Effector CD4-positive, alpha-beta T cell (primary cell): Measurements from ENCODE around the gene SNURF.
"Not testable (repeated sequence)": the region's sequence is repeated elsewhere in the genome, so short reads cannot be mapped to it uniquely, and the experiment has no call there.

Experiments
- DNase-seq: peaks from one replicate; pipeline ENCODE4 v3.0.0-alpha.2; 2020

SNURF gene

DNA sequence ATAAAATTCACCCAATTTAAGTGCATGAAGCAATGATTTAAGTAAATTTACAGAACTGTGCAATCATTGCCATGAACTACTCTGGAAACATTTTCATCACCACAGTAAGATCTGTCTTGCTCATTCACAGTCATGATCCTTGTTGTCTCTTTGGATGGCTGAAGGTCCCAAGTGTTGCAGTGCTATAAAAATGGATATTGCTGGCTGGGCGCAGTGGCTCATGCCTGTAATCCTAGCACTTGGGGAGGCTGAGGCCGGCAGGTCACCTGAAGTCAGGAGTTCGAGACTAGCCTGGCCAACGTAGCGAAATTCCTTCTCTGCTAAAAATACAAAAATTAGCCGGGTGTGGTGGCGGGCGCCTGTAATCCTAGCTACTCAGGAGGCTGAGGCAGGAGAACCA, 17.0 kb downstream of the SNURF start:
- no peak for DNase-seq

DNA sequence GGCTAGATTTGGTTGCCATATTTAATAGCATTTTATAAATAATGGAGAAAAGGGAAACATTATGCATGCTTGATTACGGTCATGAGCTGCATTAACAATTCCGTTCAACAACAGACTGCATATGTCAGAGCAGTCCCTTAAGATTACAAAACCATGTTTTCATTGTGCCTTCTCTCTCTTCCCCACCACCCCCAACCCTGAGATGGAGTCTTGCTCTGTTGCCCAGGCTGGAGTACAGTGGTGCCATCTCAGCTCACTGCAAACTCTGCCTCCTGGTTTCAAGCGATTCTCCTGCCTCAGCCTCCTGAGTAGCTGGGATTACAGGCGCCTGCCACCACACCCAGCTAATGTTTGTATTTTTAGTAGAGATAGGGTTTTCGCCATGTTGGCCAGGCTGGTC, 17.9 kb downstream of the SNURF start:
- not testable (repeated sequence) for DNase-seq

DNA sequence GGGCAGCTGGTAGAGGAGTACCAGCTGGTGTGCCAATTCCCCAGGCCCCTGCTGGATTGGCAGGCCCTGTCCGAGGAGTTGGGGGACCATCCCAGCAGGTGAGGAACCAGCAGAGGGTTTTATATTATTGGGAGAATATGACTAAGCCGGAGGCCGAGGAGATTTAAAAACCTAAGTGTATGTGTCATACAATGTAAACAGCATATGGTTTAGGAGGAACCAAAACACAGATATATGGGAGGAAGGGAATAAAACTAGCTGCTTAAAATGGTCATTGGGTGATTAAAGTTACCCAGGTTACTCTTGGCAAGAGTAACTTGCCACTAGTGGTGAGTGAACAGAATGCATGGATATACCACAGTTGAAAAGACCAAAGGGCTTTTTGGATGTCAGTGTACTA, 22.1 kb downstream of the SNURF start:
- DNase-seq: no peak

DNA sequence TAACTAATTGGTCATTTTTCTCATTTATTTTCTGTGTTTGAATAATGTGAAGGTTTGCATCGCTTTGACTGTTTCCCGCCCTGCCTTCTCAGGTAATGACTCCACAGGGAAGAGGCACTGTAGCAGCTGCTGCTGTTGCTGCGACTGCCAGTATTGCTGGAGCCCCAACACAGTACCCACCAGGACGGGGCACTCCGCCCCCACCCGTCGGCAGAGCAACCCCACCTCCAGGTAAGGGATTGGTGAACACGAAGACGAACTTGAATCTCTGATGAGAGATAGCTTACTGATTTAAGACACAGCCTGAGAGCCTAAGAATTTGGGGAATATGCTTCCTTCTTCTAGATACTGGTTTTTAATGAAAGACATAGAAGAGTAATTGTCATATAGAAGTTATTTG, 22.9 kb downstream of the SNURF start:
- no peak for DNase-seq

DNA sequence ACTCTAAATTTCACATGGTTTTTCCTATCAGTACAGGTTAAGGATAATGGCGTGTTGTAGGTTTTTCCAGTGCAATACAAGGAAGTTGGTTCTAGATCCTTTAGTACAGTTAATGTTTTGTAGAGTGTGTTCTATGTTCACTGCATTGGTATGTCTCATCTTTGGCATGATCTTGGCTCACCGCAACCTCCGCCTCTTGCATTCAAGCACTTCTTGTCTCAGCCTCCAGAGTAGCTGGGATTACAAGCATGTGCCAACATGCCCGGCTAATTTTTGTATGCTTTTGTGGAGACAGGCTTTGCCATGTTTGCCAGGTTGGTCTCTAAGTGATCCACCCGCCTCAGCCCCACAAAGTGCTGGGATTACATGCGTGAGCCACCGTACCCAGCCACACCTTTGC, 30.4 kb downstream of the SNURF start:
- DNase-seq: no peak

DNA sequence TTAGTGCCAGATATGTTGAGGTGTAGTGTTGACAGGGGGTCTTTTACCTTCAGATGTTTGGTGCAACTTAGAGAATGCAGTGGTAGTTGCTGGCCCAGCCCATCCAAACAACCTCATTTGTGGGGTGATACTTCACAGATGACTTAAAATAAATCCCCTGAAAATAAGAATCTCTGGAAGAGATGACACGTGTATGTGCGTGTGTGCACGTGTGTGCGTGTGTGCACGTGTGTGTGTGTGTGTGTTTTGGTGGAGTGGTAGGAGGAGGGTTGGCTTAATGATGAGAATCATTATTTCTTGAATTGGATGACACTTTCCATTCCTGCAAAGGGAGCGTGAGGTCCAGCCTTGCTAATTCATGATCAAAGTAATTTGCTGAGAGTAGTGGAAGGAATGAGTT, 31.9 kb downstream of the SNURF start:
- no peak for DNase-seq
